B cell (primary cell): Measurements from ENCODE around the gene FYCO1. TPM values are rescaled to one million over a fixed set of nuclear protein-coding genes. Genes with fewer than 3 reads are reported as not detected.

ENCODE experiments used
- ATAC-seq: fragments of 200-7000 bp; cut with Tn5 transposase; one replicate; pipeline ENCODE4 v1.10.0; 2021; ENCODE audit warnings: low read depth, mild to moderate bottlenecking, moderate number of reproducible peaks, moderate library complexity
- CTCF ChIA-PET: fragments of 350-600 bp; sonication (Branson Sonifier 250); formaldehyde crosslinking; loops from one replicate; lab custom pipeline; 2021; ENCODE audit warnings: antibody characterized with exemption, inconsistent platforms; lab: Charles Lee
- POLR2A ChIA-PET: fragments of 350-600 bp; sonication (Branson Sonifier 250); formaldehyde crosslinking; loops from one replicate; lab custom pipeline; 2021; ENCODE audit warnings: antibody characterized with exemption; lab: Charles Lee
- DNase-seq: peaks from one replicate; pipeline ENCODE4 v3.0.0; 2013
- H2AFZ ChIP-seq: 2 replicates; pipeline ENCODE4 v1.6.1; 2012; ENCODE audit warnings: mild to moderate bottlenecking, low read depth, low read length; ENCODE audit not compliant: insufficient read depth, poor library complexity, severe bottlenecking
- H3K27ac ChIP-seq, 2 donors: 1 replicate in 1 of 2; 2 replicates in 1 of 2; pipeline ENCODE4 v1.5.1; 2012 to 2013; ENCODE audit warnings: low read length in 2 of 2, mild to moderate bottlenecking in 2 of 2, moderate library complexity in 1 of 2
- H3K27me3 ChIP-seq, 4 experiments: fragments of 200-600 bp in 1 of 4; sonication (generic) in 1 of 4; replicated peaks in 1 of 4; 1 replicate in 2 of 4; 2 replicates in 2 of 4; pipeline versions ENCODE4 v1.6.1 to v1.7.0; 2013 to 2016; ENCODE audit warnings: low read length in 3 of 4, mild to moderate bottlenecking in 2 of 4, mixed read lengths in 1 of 4, moderate library complexity in 1 of 4; ENCODE audit not compliant: insufficient read depth in 4 of 4, control insufficient read depth in 3 of 4; ENCODE audit errors: control extremely low read depth in 1 of 4
- H3K36me3 ChIP-seq, 2 experiments: replicated peaks in 1 of 2; 1 replicate in 1 of 2; 2 replicates in 1 of 2; pipeline versions ENCODE4 v1.6.1 to v1.7.1; 2013; ENCODE audit warnings: low read length in 1 of 2; ENCODE audit not compliant: insufficient read depth in 2 of 2, control insufficient read depth in 1 of 2; ENCODE audit errors: control extremely low read depth in 1 of 2, extremely low read depth in 1 of 2
- H3K4me1 ChIP-seq, 2 donors: fragments of 200-600 bp in 1 of 2; sonication (generic) in 1 of 2; 1 replicate in 1 of 2; 2 replicates in 1 of 2; pipeline versions ENCODE4 v1.5.1 to v1.6.1; 2013 to 2017; ENCODE audit warnings: low read length in 2 of 2; ENCODE audit not compliant: control insufficient read depth in 2 of 2, insufficient read depth in 2 of 2
- H3K4me2 ChIP-seq: replicated peaks from 2 replicates; pipeline ENCODE3; 2012; ENCODE audit warnings: mild to moderate bottlenecking, low read depth, low read length; ENCODE audit not compliant: poor library complexity, severe bottlenecking
- H3K4me3 ChIP-seq, 5 experiments: fragments of 200-600 bp in 1 of 5; sonication (generic) in 1 of 5; 1 replicate in 3 of 5; 2 replicates in 2 of 5; pipeline versions ENCODE4 v1.5.1 to v1.7.0; 2011 to 2016; ENCODE audit warnings: low read length in 4 of 5, mild to moderate bottlenecking in 4 of 5, low read depth in 2 of 5, control low read depth in 1 of 5, moderate library complexity in 1 of 5; ENCODE audit not compliant: insufficient read depth in 1 of 5; ENCODE audit errors: control extremely low read depth in 1 of 5, extremely low read depth in 1 of 5
- H3K79me2 ChIP-seq: fragments of 200-600 bp; sonication (generic); one replicate; pipeline ENCODE4 v1.6.0; 2016; ENCODE audit warnings: low read length; ENCODE audit not compliant: control insufficient read depth, insufficient read depth
- H3K9ac ChIP-seq: fragments of 200-600 bp; sonication (generic); 2 replicates; pipeline ENCODE4 v1.6.1; 2017; ENCODE audit warnings: mild to moderate bottlenecking, low read length, moderate library complexity
- H3K9me3 ChIP-seq, 3 donors: one replicate each; pipeline versions ENCODE4 v1.6.1 to v1.7.1; 2013; ENCODE audit warnings: low read length in 2 of 3; ENCODE audit not compliant: control insufficient read depth in 2 of 3, insufficient read depth in 1 of 3; ENCODE audit errors: control extremely low read depth in 1 of 3
- H4K20me1 ChIP-seq: 2 replicates; pipeline ENCODE4 v1.6.0; 2012; ENCODE audit warnings: mild to moderate bottlenecking, low read length; ENCODE audit not compliant: insufficient read depth, control insufficient read depth, poor library complexity, severe bottlenecking
- H3K27ac Mint-ChIP-seq: one replicate; pipeline ENCODE4 v1.8.0; 2021; ENCODE audit warnings: mixed read lengths
- H3K27me3 Mint-ChIP-seq: one replicate; pipeline ENCODE4 v1.8.0; 2021; ENCODE audit warnings: mixed read lengths
- H3K4me1 Mint-ChIP-seq: one replicate; pipeline ENCODE4 v1.8.0; 2021; ENCODE audit warnings: mixed read lengths
- H3K4me3 Mint-ChIP-seq: one replicate; pipeline ENCODE4 v1.8.0; 2021; ENCODE audit warnings: mixed read lengths
- H3K9me3 Mint-ChIP-seq: one replicate; pipeline ENCODE4 v1.8.0; 2022; ENCODE audit warnings: mixed read lengths; ENCODE audit not compliant: insufficient read depth
- CTCF ChIP-seq: fragments of 200-600 bp; IDR thresholded peaks from one replicate; pipeline ENCODE4 v1.8.0; 2022; ENCODE audit warnings: antibody characterized with exemption, mild to moderate bottlenecking
- EZH2 ChIP-seq: IDR thresholded peaks from 2 replicates; pipeline ENCODE4 v1.6.1; 2012; ENCODE audit warnings: borderline replicate concordance, low read depth, mild to moderate bottlenecking, moderate library complexity, low read length; ENCODE audit not compliant: insufficient read depth, poor library complexity, severe bottlenecking
- WGBS: methylation state at CpG from one replicate; pipeline ENCODE4 v1.1.5; 2013; ENCODE audit warnings: missing lambda C conversion rate; ENCODE audit not compliant: insufficient coverage; 5-methylcytosine and 5-hydroxymethylcytosine counted together
- intact Hi-C: fragments of 100-400 bp; cut with micrococcal nuclease; formaldehyde crosslinking; loops from one replicate; pipeline ENCODE4 v1.10.0; 2022
- polyA plus RNA-seq: library from polyadenylated mRNA; depleted of rRNA; stranded (reverse); fragments of >200 nt; gene quantifications from 2 replicates; pipeline ENCODE4 v1.2.3, GENCODE V29; 2012
- total RNA-seq, 2 donors: library from RNA; stranded (reverse); fragments of 120-200 nt in 1 of 2; gene quantifications; 1 replicate in 1 of 2; 2 replicates in 1 of 2; pipeline versions ENCODE4 v1.2.3 to v1.2.4, GENCODE V29; 2013 to 2022

The FYCO1 gene
- total and polyA plus RNA-seq, 2 donors (not counting 1 experiment from before 2014, with no cell fraction given), result 5.4 to 16.7 TPM

GRCh38 chr3:46012246-46012645, 16.6 kb upstream of the FYCO1 start:
- Histone ChIP-seq H3K9ac (no peak overlapping the region), H3K4me2 (no peak overlapping the region), H2AFZ (no peak overlapping the region), H4K20me1 (no peaks in the 10 kb centered on the region), H3K27ac (no peak overlapping the region), H3K9me3 (no peaks in the 10 kb centered on the region), H3K36me3 (no peaks in the 10 kb centered on the region), H3K79me2 (no peaks in the 10 kb centered on the region), H3K27me3 (peaks cover 0 to 5% (median 2%) of the 10 kb centered on the region in 4 experiments), H3K4me3 (no peak overlapping the region), H3K4me1 (no peaks in the 10 kb centered on the region)
- Mint-ChIP-seq H3K27ac (no peak overlapping the region), H3K4me3 (no peak overlapping the region), H3K4me1 (no peaks in the 10 kb centered on the region), H3K9me3 (no peaks in the 10 kb centered on the region), H3K27me3 (peaks cover 3% of the 10 kb centered on the region)
- ATAC-seq (no peak), DNase-seq (no peak)
- intact Hi-C loops, result no loop called here
- TF ChIP-seq EZH2, result no peak
- no peak for TF ChIP-seq CTCF
- 100% methylated on average over 2 of the region's 4 CpGs for WGBS
- CTCF ChIA-PET, result interaction anchor here (0.7 to 1.6 kb wide), 3 partner anchors 15 to 67 kb away, joined by 3 read pairs; no protein-coding TSS in a partner anchor
- POLR2A ChIA-PET, result no interaction called here

GRCh38 chr3:46010519-46011113, 15.0 kb upstream of the FYCO1 start:
- H3K79me2 ChIP-seq, result no peaks in the 10 kb centered on the region
- H2AFZ ChIP-seq, result no peak overlapping the region
- Mint-ChIP-seq H3K27me3 (peaks cover 3% of the 10 kb centered on the region), H3K27ac (no peak overlapping the region), H3K4me1 (no peaks in the 10 kb centered on the region), H3K9me3 (no peaks in the 10 kb centered on the region), H3K4me3 (no peak overlapping the region)
- no peak for DNase-seq
- H3K36me3 ChIP-seq, result no peaks in the 10 kb centered on the region
- no peak for TF ChIP-seq EZH2
- no peak for TF ChIP-seq CTCF
- H3K27ac ChIP-seq, result no peak overlapping the region
- no peak overlapping the region for H3K4me3 ChIP-seq
- H3K4me2 ChIP-seq, result no peak overlapping the region
- no peak for ATAC-seq
- H3K27me3 ChIP-seq, result peaks cover 0 to 5% (median 2%) of the 10 kb centered on the region in 4 experiments
- CTCF ChIA-PET, result interaction anchor here (1.1 kb wide), 2 partner anchors 21 to 72 kb away, joined by 3 to 4 read pairs; no protein-coding TSS in a partner anchor
- POLR2A ChIA-PET, result no interaction called here
- no CpG with 5 or more reads among the region's 2 CpGs for WGBS
- H3K4me1 ChIP-seq, result no peaks in the 10 kb centered on the region
- no peaks in the 10 kb centered on the region for H4K20me1 ChIP-seq
- H3K9ac ChIP-seq, result no peak overlapping the region
- intact Hi-C loops, result no loop called here
- H3K9me3 ChIP-seq, result no peaks in the 10 kb centered on the region
